Mononuclear cell (primary cell): Measurements from ENCODE around the gene RHOD. TPM values are rescaled to one million over a fixed set of nuclear protein-coding genes. Genes with fewer than 3 reads are reported as not detected.

Experiments used
- total RNA-seq: library from RNA; depleted of rRNA; stranded (reverse); fragments of >200 nt; gene quantifications from one replicate; pipeline ENCODE4 v1.2.3, GENCODE V29; 2012

The RHOD gene
- total RNA-seq, 1 donor = 0.21 TPM

Other genes with a start within 250 kb of the RHOD start
- gene RCE1, start 213.4 kb upstream of the RHOD start, total RNA-seq = 20.9 TPM
- gene LRFN4, start 199.8 kb upstream of the RHOD start, total RNA-seq = 2.1 TPM
- 1.8 TPM for gene PC, start 98.5 kb upstream of the RHOD start, total RNA-seq
- not detected for gene C11orf86, start 81.5 kb upstream of the RHOD start, total RNA-seq
- gene SYT12, start 33.7 kb upstream of the RHOD start, total RNA-seq = 0.10 TPM
- gene KDM2A, start 62.4 kb downstream of the RHOD start, total RNA-seq = 197 TPM
- gene GRK2, start 209.6 kb downstream of the RHOD start, total RNA-seq = 185 TPM
- gene ANKRD13D, start 232.5 kb downstream of the RHOD start, total RNA-seq = 48.4 TPM
- gene SSH3, start 246.7 kb downstream of the RHOD start, total RNA-seq = 4.6 TPM